Tibial nerve (tissue), 3 donors: ENCODE results near the gene SNX9.
"Not testable (repeated sequence)": the region's sequence is repeated elsewhere in the genome, so short reads cannot be mapped to it uniquely, and the experiment has no call there.

Experiments
- CTCF ChIP-seq, 5 experiments: fragments of 200-600 bp in 3 of 5; fragments of 450-650 bp in 2 of 5; sonication (generic) in 3 of 5; IDR thresholded peaks; one replicate each; pipeline ENCODE4 v1.5.1; 2016 to 2019; ENCODE audit warnings: antibody characterized with exemption in 5 of 5, mild to moderate bottlenecking in 3 of 5, moderate library complexity in 2 of 5
- POLR2A ChIP-seq, 2 donors: fragments of 450-650 bp; IDR thresholded peaks; one replicate each; pipeline ENCODE4 v1.6.1; 2017; ENCODE audit warnings: antibody characterized with exemption in 2 of 2, mild to moderate bottlenecking in 2 of 2, moderate library complexity in 2 of 2

- TF ChIP-seq CTCF, POLR2A (IDR thresholded peaks at IDR 0.05): not testable (repeated sequence)
Measured at GRCh38 chr6:157799561-157799960, 23.5 kb upstream of the SNX9 start.
